ENCODE data around the gene OR4D5. TPM values are rescaled to one million over a fixed set of nuclear protein-coding genes. Genes with fewer than 3 reads are reported as not detected.

Gene OR4D5
- polyA plus RNA-seq, 1 experiment: not detected

- H3K36me3 ChIP-seq (ENCODE audit: control insufficient read depth, insufficient read depth, low read length): no peaks in the 10 kb centered on the region
- no peak for DNase-seq (ENCODE audit: low read depth)
- H3K27me3 ChIP-seq (ENCODE audit: control insufficient read depth, insufficient read depth, low read length): no peaks in the 10 kb centered on the region
- ChIA-PET POLR2A (no interaction called here), CTCF (no interaction called here)
- TF ChIP-seq CTCF (IDR thresholded peaks at IDR 0.05; ENCODE audit: insufficient read depth, low read depth, low read length): no peak
- H3K4me3 ChIP-seq (ENCODE audit: low read depth, low read length): no peak within 1 kb of the TSS
Observed at GRCh38 chr11:123943738-123944137, 4.3 kb downstream of the OR4D5 start, which contains the start of gene OR6T1. OR6T1 (minus strand) TSS chr11:123943838; CDS start chr11:123943838, 0 bp downstream.

- no peak for DNase-seq (ENCODE audit: low read depth)
- no peaks in the 10 kb centered on the region for H3K27me3 ChIP-seq (ENCODE audit: control insufficient read depth, insufficient read depth, low read length)
- no peak overlapping the region for H3K4me3 ChIP-seq (ENCODE audit: low read depth, low read length)
- H3K36me3 ChIP-seq (ENCODE audit: control insufficient read depth, insufficient read depth, low read length): no peaks in the 10 kb centered on the region
- ChIA-PET POLR2A (no interaction called here), CTCF (no interaction called here)
- no peak for TF ChIP-seq CTCF (IDR thresholded peaks at IDR 0.05; ENCODE audit: insufficient read depth, low read depth, low read length)
Observed at GRCh38 chr11:123945132-123945531, 5.7 kb downstream of the OR4D5 start.

DNA sequence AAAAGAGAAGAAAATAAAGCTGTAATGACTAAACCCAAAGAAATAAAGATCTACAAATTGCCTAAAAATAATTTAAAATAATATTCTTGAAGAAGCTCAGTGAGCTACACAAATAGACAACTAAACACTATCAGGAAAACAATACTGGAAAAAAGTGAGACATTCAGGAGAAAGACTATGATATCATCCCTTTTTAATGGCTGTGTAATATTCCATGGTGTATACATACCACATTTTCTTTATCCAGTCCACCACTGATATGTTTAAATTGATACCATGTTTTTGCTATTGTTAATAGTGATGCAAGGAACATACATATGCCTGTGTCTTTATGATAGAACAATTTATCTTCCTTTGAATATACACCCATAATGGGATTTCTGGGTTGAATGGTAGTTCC, 17.3 kb downstream of the OR4D5 start:
- ChIA-PET CTCF (interaction anchor here (1.7 kb wide), 1 partner anchor 23 kb away, joined by 3 read pairs; no protein-coding TSS in a partner anchor), POLR2A (no interaction called here)
- Histone ChIP-seq H3K27me3 (ENCODE audit: control insufficient read depth, insufficient read depth, low read length) (no peaks in the 10 kb centered on the region), H3K4me3 (ENCODE audit: low read depth, low read length) (no peak overlapping the region), H3K36me3 (ENCODE audit: control insufficient read depth, insufficient read depth, low read length) (no peaks in the 10 kb centered on the region)
- no peak for TF ChIP-seq CTCF (IDR thresholded peaks at IDR 0.05; ENCODE audit: insufficient read depth, low read depth, low read length)
- DNase-seq (ENCODE audit: low read depth): no peak

- peak; percentile 17 for DNase-seq (ENCODE audit: low read depth)
- CTCF ChIA-PET: no interaction called here
- TF ChIP-seq CTCF (IDR thresholded peaks at IDR 0.05; ENCODE audit: insufficient read depth, low read depth, low read length): no peak
Observed at GRCh38 chr11:123973816-123974215, 34.4 kb downstream of the OR4D5 start.

GRCh38 chr11:123976770-123977560, 37.5 kb downstream of the OR4D5 start:
- ChIA-PET CTCF (no interaction called here), POLR2A (no interaction called here)
- Histone ChIP-seq H3K27me3 (ENCODE audit: control insufficient read depth, insufficient read depth, low read length) (no peaks in the 10 kb centered on the region), H3K36me3 (ENCODE audit: control insufficient read depth, insufficient read depth, low read length) (no peaks in the 10 kb centered on the region), H3K4me3 (ENCODE audit: low read depth, low read length) (no peak overlapping the region)
- no peak for DNase-seq (ENCODE audit: low read depth)
- no peak for TF ChIP-seq CTCF (IDR thresholded peaks at IDR 0.05; ENCODE audit: insufficient read depth, low read depth, low read length)

More at GRCh38 chr11:123973816-123974215, 34.4 kb downstream of the OR4D5 start:
- no peaks in the 10 kb centered on the region for H3K36me3 ChIP-seq (ENCODE audit: control insufficient read depth, insufficient read depth, low read length)
- POLR2A ChIA-PET: no interaction called here
- H3K27me3 ChIP-seq (ENCODE audit: control insufficient read depth, insufficient read depth, low read length): no peaks in the 10 kb centered on the region
- H3K4me3 ChIP-seq (ENCODE audit: low read depth, low read length): no peak overlapping the region

Measured in BJ (cell line).